HS-27A (cell line): Measurements from ENCODE around the gene CENPX.

Experiments used
- DNase-seq: peaks from one replicate; pipeline ENCODE4 v3.0.0-alpha.2; 2012; ENCODE audit warnings: low read depth, missing footprints

CENPX gene

DNA sequence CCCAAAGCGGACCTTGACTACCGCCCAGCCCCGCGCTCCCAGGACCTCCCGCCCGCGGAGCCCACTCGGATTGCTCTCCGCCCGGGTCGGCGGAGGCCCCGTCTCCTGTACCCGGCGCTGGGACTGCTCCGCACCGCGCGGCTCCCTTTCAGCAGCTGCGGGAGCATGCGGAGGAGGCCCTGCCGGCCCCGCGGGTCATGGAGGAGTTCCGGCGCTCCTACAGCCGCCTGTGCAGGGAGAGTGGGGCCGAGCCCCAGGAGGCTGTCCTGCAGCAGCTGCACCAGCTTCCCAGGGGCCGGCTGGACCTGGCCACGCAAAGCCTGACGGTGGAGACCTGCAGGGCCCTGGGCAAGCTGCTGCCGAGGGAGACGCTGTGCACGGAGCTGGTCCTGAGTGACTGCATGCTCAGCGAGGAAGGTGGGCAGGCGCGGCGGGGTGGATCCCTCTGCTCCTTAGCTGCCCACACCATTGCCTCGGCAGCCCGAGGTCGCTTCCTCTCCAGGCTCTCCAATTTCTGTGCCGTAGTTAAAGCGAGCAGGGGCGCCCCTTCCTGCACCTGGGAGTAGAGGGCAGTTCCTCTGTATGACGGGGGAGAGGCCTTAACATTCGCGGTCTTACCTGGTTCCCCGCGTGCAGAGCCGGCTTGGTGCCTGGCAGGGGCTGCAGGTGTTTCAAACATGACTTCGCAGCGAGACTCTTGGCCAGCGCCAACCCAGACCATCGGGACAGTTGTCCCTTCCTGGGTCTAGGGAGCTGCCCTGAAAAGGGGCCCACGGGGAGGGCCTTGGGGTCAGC, 966 bp upstream of the CENPX start:
- no peak for DNase-seq

DNA sequence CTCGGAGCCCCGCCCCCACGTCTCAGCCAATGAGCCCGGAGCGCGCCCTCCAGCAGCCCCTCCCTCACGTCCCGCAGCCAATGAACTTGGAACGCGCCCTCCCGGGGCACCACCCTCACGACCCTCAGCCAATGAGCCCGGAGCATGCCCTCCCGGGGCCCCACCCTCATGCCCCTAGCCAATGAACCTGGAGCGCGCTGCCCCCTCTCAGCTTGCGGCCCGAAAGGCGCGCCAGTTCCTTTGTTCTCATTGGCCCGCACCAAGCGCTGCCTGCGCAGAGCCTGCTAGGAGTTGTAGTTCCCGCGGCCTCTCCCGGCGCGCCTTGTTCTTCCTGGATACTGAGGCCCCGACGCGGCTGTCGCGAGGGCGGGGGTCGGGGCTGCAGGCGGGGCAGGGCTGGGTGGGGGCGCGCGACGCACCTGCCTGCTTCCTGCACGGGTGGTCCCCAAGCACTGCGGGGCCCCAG, 336 bp upstream of the CENPX start, which contains the start of gene LRRC45:
Gene LRRC45, plus strand, starts transcription at position 325 of the 466 bp plus-strand sequence. CDS start 339 bp downstream, outside the sequence.
- no peak for DNase-seq

DNA sequence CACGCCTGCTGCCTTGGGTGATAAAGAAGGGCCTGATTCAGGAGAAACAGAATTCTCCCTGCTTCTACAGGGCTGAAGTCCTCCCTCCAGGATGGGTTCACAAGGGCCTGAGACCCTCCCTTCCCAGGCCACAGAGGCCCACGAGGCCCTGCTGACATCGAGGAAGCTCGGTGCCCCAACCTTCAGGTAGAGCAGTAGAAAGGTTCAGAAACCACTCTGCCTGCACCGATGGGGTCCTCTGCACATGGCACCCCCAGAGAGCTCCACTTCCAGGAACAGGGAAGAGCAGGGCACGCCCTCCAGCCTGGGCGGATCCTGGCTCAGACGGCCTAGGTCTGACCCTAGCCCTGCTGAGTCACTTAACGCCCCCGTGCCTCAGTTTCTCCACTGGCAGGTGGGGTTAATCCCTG, 773 bp downstream of the CENPX start:
- no peak for DNase-seq

DNA sequence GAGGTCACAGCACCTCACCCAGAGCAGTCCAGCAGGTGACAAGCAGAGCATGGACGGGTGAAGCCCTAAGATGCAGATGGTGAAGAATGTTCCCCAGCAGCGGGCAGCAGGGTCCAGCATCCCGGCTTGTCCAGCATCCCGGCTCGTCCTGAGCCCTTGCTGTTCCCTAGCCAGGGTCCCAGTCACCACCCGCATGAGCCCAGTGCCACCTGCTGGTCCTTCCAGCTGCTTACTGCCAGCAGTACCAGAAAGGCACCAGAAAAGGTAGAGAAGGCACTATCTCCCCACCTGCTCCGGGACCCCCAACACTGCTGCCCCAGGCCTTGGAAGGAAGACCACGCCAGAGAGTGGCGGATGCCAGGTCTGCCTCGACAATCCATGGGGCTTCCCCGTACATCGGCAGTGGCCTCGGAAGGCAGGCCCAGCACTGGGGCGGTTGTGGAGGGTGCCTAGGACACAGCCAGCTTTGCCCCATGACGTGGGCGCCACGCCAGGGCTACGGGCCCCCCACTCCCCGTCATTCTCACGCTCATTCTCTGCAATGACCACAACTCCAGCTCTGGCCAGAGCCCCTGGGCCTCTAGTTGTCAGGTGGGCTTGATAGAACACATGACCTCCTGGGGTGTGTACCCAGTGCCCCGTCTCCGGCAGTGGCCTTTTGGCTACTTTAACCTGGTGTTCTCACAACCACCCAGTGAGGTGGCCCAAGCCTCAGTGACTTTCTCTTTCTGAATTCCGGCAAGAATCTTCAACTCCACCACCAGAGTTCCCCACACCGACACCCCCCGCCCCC, 1.4 kb downstream of the CENPX start:
- no peak for DNase-seq

DNA sequence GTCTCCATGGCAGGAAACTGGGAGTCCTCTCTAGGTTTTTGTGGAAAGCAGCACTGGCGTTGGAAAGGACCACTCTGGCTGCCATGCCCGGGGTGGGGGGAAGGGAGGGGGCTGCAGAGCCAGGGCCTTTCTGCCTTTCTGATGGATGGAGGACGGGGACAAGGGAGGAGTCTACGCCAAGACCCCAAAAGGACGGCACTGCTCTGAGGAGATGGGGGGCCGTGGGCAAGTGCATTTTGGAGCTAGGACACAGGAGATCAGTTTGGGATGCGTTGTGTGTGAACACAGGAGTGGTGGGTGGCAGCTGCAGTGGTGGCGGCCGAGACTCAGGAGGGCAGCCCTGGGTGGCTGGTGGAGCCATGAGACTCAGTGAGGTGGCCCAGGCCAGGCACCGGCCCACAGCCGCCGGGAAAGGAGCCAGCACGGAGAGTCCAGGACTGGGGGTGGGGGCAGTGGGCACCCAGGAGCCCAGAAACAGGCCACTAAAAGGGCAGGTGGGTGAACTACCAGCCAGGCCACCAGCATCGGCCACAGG, 2.0 kb downstream of the CENPX start:
- DNase-seq = no peak

DNA sequence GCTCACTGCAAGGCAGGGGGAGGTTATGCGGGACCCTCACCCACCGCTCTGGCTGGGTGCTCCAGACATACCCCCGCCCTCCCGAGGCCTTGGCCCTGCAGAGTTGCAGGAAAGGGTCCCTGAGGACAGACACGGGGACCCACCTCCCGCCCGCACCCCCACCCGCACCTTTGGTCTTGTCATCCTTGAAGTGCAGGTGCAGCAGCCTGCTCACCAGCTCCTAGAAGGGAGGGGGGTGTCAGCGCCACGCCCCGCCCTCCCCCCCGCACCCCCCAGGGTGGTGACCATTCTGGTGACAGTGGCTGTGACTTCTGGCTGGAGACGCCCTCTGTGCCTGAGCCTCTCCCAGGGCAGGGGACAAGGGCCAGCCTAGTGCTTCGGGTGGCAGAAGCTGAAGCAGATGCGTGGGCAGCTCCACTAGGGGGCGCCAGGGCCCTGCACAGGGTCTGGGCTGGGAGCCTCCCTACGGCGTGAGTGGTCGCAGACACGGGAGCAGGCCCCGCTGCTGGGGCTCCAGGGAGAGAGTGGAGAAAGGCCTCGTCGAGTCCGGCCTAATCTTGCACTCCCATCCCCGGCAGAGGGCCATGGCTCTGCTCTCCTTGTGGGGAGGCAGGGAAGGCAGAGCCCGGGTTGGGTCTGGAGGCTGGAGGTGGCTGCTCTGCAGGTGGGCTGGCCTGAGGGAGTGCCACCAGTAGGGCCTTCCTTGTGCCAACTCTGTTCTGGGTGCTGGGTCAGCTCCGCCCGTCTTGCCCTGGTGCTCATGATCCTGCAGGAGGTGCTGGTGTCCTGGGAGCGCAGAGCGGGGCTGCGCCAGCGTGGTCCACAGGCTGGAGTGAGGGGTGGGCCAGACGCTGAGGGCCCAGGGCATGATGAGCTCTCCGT, 2.7 kb downstream of the CENPX start:
- DNase-seq = no peak

DNA sequence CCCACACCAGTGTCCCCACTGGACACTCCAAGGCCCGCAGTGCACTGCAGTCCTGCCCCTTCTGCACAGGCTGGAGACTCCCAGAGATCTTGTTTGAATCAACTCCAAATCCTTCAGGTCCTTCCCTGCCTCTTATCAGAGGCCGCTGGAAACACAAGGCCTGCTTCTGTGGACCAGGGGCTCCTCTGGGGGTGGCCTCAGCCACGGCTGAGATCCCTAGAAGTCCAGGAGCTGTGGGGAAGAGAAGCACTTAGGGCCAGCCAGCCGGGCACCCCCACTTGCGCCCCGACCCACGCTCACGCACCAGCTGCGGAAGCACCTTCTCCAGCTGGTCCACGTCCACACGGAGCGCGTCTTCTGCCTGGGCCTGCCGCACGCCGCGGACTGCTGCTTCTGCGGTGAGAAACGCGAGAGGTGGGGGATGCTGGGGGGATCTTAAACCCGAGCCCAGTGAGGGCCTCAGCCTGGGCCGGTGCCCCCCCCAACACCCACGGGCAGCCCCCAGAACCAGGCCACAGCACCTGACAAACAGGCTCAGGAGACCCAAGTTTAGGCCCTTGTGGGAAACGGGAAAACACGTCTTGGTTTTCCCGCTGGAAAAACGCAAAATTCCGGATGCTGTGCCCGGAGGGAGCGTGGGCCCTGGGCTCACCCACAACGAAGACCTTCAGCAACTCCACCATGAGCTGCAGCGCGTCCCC, 3.5 kb downstream of the CENPX start:
- DNase-seq = no peak

DNA sequence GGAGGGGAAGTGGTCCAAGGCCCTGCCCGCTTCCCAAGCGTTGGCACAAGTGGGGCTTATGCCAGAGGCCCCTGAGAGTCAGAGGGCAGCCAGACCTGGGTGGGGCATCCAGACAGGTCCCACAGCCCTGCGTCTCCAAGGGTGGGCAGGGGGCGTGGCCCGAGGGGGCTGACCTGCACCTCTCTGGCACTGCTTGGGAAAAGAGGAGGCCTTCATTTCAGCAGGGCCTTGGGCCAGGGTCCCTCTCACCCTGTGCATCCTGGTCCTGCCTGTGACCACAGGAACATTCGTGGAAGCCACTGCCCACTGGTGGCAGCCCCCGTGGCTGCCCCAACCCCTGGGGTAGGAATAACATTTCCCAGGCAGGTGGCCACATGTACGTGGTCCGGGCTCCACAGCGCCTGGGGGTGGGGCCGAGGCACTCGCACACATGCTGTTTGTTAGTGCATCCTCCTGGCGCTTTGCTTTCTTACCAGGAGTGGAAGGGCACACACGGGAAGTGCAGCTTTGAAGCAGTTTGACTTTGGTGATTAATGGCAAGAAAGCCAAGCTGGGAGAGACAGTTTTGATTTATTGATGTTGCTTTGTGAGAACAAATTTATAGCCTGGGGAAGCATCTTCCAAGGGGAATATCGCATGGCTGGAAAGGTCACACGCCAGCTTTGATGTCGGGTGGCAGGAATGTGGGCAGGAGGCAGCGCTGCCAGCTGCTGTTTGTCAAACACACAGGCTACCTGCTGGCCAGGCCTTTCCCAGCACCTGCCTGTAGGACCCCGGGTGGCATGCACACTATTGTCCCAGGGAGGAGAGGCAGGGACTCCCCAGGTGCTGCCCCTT, 4.3 kb downstream of the CENPX start:
- no peak for DNase-seq

DNA sequence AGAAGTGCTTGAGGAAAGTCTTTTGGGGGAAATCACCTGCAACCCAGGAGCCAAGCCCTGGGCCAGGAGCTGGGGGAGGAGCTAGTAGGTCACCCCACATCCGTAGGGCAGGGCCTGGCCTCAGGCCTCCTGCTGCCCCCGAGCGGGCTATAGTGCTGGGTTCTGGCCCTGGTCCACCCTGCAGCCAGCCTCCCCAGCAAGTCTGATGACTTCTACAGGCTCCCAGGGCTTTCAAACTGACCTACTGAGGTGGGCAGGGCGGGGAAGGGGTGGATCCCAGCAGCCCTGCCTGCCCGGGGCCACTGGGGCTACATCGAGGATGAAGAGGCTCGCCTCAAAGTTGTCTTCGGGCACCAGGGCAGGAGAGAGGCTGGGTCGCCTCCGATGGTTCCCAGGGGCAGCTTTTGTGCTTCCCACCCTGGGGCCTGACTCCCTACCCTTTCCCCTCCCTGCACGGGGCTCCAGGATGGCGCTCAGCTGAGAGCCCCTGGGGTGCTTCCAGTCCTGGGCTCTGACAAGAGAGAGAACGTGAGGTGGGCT, 5.0 kb downstream of the CENPX start:
- no peak for DNase-seq

DNA sequence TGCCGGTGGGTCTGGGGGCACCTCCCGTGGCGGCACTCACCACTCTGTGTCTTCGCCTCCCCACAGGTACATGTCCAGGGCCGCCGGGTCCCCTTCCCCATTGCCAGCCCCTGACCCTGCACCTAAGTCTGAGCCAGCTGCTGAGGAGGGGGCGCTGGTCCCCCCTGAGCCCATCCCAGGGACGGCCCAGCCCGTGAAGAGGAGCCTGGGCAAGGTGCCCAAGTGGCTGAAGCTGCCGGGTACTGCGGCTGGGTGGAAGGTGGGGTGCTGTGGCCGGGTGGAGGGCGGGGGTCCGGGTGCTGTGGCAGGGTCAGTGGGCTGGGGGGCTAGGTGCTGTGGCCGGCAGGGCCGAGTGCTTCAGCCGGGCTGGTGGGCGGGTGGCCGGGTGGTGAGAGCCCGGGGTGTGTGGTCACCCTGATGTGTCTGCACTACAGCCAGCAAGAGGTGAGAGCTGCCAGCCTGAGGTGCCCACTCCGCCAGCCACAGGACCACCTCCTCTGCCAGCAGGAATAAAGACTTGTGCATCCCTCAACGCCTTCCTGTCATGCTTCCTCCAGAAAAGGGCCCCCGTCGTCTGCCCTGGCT, 5.7 kb downstream of the CENPX start:
- no peak for DNase-seq

DNA sequence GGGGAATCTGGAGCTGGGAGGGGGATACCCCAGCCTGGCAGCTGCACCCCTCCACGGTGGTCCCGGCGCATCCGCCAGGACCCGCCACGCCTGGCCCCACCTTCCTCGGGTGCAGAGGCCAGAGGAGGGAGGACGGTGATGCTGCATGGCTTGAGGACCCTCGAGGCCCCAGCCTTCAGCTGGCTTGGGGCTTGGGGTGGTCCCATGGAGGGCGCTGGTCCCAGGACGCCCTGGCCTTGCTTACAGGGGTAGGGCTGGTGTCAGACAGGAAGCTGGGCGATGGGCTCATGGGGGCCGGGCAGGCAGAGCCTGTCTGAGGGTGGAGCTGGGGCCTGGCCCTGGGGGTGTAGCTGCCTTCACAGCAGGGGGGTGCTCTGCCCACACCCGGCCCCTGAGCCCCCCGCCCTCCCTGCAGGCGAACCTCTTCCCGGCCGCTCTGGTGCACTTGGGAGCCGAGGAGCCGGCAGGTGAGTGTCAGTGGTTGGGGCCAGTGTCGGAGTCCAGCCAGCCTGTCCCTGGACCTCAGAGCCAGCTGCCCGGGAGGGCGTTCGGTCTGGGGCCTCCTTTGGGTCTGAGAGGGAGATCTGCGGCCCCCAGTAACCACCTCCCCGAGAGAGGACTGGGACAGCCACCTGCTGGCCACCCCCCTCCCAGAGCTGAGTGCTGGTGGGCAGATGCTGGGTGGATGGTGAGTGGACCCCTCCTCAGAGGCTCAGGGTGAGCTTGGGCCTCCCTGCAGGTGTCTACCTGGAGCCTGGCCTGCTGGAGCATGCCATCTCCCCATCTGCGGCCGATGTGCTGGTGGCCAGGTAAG, 6.4 kb downstream of the CENPX start:
- DNase-seq = no peak

DNA sequence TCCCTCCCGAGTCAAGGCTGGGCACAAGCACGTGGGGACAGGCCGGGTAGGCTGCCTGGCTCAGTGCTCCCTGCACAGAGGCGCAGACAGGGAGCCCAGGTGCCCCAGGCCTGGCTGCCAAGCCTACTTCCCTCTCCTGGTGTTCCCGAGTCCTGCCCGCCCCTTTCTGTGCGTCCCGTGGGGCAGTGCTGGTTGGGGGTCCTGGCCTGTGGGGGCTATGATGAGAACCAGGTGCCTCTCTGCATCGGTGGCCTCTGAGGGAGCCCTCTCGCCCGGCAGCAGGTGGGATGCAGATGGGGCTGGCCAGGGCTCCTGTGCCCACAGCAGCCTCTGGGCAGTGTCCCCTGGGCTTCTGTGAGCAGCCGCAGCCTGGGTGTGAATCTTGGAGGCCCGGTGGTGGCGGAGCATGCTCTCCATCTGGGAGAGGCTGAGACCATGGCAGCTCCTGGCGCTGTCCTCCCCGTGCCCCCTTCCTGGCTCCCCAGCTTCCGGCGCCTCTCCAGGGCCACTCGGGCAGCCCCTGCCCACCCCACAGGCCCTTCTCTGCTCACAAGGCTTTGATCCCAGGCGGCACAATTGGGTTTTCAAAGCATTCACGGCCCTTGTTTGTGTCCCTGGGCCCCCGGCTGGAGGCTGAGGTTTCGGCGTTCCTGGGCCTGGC, 7.2 kb downstream of the CENPX start:
- DNase-seq = no peak

DNA sequence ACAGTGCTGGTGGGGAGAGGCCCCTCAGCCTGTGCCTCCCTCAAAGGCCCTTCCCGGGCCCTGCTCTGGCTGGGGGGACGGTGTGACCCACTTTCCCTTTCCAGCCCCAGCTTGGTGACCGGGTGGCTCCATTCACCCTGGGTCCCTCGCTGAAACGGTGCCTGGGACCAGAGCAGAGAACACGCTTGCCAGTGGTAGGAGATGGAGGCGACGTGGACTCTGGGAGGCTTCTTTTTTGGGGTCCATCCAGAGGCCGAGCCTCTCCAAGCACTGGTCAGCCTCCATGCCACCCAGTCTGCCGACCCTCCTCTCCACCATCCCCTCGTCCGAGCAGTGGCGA, 7.7 kb downstream of the CENPX start:
- no peak for DNase-seq

DNA sequence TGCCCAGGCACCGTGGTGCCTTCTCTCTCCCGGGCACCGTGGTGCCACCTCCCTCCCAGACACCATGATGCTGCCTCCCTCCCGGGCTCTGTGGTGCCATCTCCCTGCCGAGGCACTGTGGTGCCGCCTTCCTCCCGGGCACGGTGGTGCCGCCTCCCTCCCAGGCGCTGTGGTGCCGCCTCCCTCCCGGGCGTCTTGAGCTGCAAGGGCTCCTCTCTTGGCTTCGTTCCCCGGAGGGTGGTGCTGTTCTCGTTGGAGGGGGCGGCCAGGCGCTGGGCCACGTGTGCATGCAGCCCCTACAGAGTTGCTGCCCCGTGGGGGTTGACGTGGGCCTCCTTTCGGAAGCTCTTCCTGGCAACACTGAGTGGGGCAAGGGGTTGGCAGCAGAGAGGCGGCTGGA, 8.2 kb downstream of the CENPX start:
- no peak for DNase-seq

DNA sequence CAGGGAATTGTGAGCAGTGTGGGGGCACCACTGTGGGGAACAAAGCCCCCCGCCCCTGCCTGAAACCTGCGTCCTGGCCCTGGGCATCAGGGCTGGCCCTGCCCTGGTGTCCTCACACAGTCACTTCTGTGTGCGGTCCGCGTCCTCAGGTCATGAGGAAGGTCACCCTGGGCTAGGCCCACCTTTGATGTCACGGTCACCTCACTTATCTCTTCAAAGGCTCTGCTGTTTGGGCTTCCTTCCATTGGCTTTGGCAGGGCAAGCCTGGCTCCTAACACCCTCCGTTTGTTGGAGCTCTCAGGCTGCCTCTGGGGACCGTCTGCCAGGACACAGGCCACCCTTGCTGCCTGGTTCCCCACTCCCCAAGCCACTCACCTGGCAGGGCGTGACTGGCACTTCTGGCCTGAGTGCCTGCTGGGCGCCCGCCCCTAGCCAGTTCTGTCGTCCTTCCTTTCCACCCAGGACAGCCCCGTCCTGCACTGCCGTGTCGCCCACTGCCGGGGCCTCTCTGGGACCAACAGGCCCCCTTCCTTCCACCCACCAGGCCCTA, 8.8 kb downstream of the CENPX start:
- DNase-seq = no peak

DNA sequence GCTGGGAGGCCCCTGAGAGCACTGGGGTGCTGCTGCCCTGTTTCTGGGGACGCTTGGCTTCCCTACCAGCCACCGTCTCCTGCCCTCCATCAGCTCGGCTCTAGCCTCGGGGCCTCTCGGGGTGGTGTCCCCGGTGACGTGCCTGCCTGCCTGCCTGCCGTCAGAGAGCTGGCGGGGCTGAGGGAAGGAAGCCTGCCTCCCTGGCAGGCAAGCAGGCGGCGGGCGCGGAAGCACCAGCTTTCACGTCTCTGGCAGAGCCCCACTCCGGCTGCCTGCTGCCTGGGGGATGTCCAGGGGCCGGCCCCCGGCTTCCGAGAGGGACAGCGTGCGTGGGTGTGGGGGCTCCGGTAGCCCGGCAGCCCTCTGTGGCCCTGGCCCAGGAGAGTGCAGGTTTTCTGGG, 9.3 kb downstream of the CENPX start:
- no peak for DNase-seq

DNA sequence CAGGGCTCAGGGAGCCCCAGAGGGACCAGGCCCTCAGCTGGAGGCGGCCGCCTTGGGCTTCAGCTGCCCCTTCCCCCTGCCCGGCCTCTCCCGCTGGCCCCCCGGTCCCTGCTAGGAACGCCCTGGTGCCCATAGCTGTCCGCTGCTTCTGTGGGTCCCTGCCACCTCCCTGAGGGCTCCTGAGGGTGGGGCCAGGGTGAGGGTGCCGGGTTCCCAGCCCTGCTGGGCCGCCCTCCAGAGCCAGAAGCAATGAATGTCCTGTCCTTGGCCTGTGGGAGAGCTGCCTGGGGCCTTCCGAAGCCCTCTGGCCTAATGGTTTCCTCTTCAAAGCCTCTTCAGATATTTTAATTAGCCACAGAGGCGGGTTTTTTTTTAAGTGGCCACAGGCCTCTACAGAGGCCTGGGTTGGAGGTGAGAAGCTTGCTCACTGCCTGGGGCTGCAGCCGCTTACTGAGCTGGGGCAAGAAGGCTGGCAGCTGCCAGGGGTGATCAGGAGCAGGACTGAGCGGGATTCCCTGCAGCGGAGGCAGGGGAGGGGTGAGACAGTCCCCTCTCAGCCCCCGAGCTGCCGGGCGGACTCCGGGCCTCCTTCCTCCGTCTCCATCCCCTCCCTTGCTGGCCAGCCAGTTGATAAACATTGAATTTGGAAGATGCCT, 9.9 kb downstream of the CENPX start:
- DNase-seq = no peak

DNA sequence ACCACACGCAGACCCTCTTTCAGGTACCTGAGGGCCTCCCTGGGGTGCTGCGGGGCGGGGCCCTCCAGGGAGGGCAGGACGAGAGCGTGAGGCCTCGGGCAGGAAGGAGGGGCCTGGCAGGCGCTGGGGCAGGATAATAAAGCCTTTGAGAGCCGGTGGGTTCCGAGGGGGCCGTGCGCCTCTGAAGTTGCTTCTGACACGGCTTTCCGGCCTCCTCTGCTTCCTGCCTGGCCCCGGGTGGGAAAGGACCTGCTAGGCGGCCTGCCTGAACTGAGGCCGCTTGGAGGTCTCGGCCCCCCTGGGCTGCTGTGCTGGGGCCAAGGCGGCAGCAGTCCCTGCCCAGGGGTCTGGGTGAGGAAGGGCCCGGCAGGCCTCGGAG, 10.4 kb downstream of the CENPX start:
- no peak for DNase-seq
